GM21825 (cell line): ENCODE data around the gene SSNA1.

Experiments
- ATAC-seq: cut with Tn5 transposase; IDR thresholded peaks from one replicate; pipeline ENCODE4 v1.9.1; 2021; ENCODE audit warnings: mild to moderate bottlenecking, moderate library complexity; ENCODE audit not compliant: unreplicated experiment

The SSNA1 gene

GRCh38 chr9:137217276-137218211, 29.1 kb downstream of the SSNA1 start:
- no peak for ATAC-seq

GRCh38 chr9:137218212-137218753, 29.8 kb downstream of the SSNA1 start:
- ATAC-seq: no peak

GRCh38 chr9:137218754-137219271, 30.3 kb downstream of the SSNA1 start:
- ATAC-seq: no peak

- no peak for ATAC-seq
These were observed 31.4 kb downstream of the SSNA1 start for GRCh38 chr9:137219757-137220316.

- ATAC-seq: no peak
These were observed 32.0 kb downstream of the SSNA1 start for GRCh38 chr9:137220317-137221094.

GRCh38 chr9:137221095-137221505, 32.6 kb downstream of the SSNA1 start:
- ATAC-seq: no peak

- ATAC-seq: no peak
These were observed 33.1 kb downstream of the SSNA1 start for GRCh38 chr9:137221506-137222111.

- ATAC-seq: no peak
These were observed 34.0 kb downstream of the SSNA1 start, which contains the start of gene RNF208 for GRCh38 chr9:137222190-137223077. Gene RNF208, minus strand, starts transcription at chr9:137222240. Its CDS starts 1,028 bp downstream, at chr9:137221212.

GRCh38 chr9:137223078-137223970, 34.8 kb downstream of the SSNA1 start:
- ATAC-seq: peak; percentile 51

GRCh38 chr9:137224830-137225694, 36.6 kb downstream of the SSNA1 start, which contains the start of gene CYSRT1:
Gene CYSRT1, plus strand, starts transcription at chr9:137225174. Its CDS starts 448 bp downstream, at chr9:137225622.
- ATAC-seq: no peak

GRCh38 chr9:137225699-137226331, 37.3 kb downstream of the SSNA1 start:
- no peak for ATAC-seq

GRCh38 chr9:137226338-137227053, 38.0 kb downstream of the SSNA1 start:
- ATAC-seq: no peak

- ATAC-seq: no peak
These were observed 38.8 kb downstream of the SSNA1 start, which contains the start of gene RNF224 for GRCh38 chr9:137227054-137227852. Gene RNF224, plus strand, starts transcription at chr9:137227502. Its CDS starts 834 bp downstream, at chr9:137228336.

GRCh38 chr9:137227853-137228505, 39.5 kb downstream of the SSNA1 start:
- no peak for ATAC-seq

- no peak for ATAC-seq
These were observed 40.1 kb downstream of the SSNA1 start for GRCh38 chr9:137228506-137228967.
